GM23338 (cell line): ENCODE data around the gene ZNF254. TPM values are rescaled to one million over a fixed set of nuclear protein-coding genes. Genes with fewer than 3 reads are reported as not detected.

Experiments
- ATAC-seq: fragments of 200-7000 bp; cut with Tn5 transposase; 3 replicates; pipeline ENCODE4 v1.9.1; 2020
- DNase-seq: peaks from one replicate; pipeline ENCODE4 v3.0.0-alpha.2; 2015; ENCODE audit warnings: low spot score
- H2AFZ ChIP-seq: fragments of 200-600 bp; sonication (generic); 2 replicates; pipeline ENCODE4 v1.8.0; 2016; ENCODE audit warnings: antibody characterized with exemption, mild to moderate bottlenecking, moderate library complexity
- H3F3A ChIP-seq: fragments of 200-600 bp; sonication (generic); replicated peaks from 2 replicates; pipeline ENCODE4 v1.8.0; 2017; ENCODE audit warnings: antibody characterized with exemption, mixed run types, low read depth
- H3K27ac ChIP-seq: fragments of 200-600 bp; sonication (generic); 2 replicates; pipeline ENCODE4 v1.6.1; 2016; ENCODE audit warnings: low read depth
- H3K27me3 ChIP-seq: fragments of 200-600 bp; sonication (generic); 2 replicates; pipeline ENCODE4 v1.8.0; 2016; ENCODE audit warnings: mild to moderate bottlenecking, mixed run types, moderate library complexity; ENCODE audit not compliant: insufficient read depth
- H3K36me3 ChIP-seq: fragments of 200-600 bp; sonication (generic); 2 replicates; pipeline ENCODE4 v1.8.0; 2016; ENCODE audit warnings: mild to moderate bottlenecking; ENCODE audit not compliant: insufficient read depth
- H3K4me1 ChIP-seq: fragments of 200-600 bp; sonication (generic); 2 replicates; pipeline ENCODE4 v1.8.0; 2016; ENCODE audit warnings: mild to moderate bottlenecking, moderate library complexity; ENCODE audit not compliant: insufficient read depth
- H3K4me2 ChIP-seq: fragments of 200-600 bp; sonication (generic); 2 replicates; pipeline ENCODE4 v1.7.1; 2017; ENCODE audit warnings: mixed run types
- H3K4me3 ChIP-seq: fragments of 200-600 bp; sonication (generic); 2 replicates; pipeline ENCODE4 v1.6.1; 2016; ENCODE audit warnings: mixed run types
- H3K79me2 ChIP-seq: fragments of 200-600 bp; sonication (generic); replicated peaks from 2 replicates; pipeline ENCODE4 v1.8.0; 2017; ENCODE audit warnings: mild to moderate bottlenecking; ENCODE audit not compliant: insufficient read depth
- H3K9me2 ChIP-seq: fragments of 200-600 bp; sonication (generic); 2 replicates; pipeline ENCODE4 v1.8.0; 2017; ENCODE audit not compliant: insufficient read depth
- H4K20me1 ChIP-seq: fragments of 200-600 bp; sonication (generic); replicated peaks from 2 replicates; pipeline ENCODE4 v1.8.0; 2017; ENCODE audit warnings: mild to moderate bottlenecking; ENCODE audit not compliant: insufficient read depth
- H3K27ac Mint-ChIP-seq: 2 replicates; pipeline ENCODE4 v1.8.0; 2020; ENCODE audit warnings: inconsistent platforms, mild to moderate bottlenecking, moderate library complexity, mixed read lengths
- H3K27me3 Mint-ChIP-seq: 3 replicates; pipeline ENCODE4 v1.8.0; 2022; ENCODE audit warnings: low read depth, mild to moderate bottlenecking, moderate library complexity, mixed read lengths, inconsistent platforms; ENCODE audit not compliant: insufficient read depth, poor library complexity
- H3K36me3 Mint-ChIP-seq: 3 replicates; pipeline ENCODE4 v1.8.0; 2021; ENCODE audit warnings: low read depth, mild to moderate bottlenecking, inconsistent platforms, moderate library complexity, mixed read lengths
- H3K4me1 Mint-ChIP-seq: 3 replicates; pipeline ENCODE4 v1.8.0; 2020; ENCODE audit warnings: mild to moderate bottlenecking, inconsistent platforms, mixed read lengths
- H3K4me3 Mint-ChIP-seq: 3 replicates; pipeline ENCODE4 v1.8.0; 2021; ENCODE audit warnings: moderate library complexity, mild to moderate bottlenecking, inconsistent platforms, mixed read lengths
- H3K9me3 Mint-ChIP-seq: 3 replicates; pipeline ENCODE4 v1.8.0; 2020; ENCODE audit warnings: moderate library complexity, mild to moderate bottlenecking, inconsistent platforms, mixed read lengths
- CTCF ChIP-seq, 2 experiments: fragments of 200-600 bp in 1 of 2; sonication (generic) in 1 of 2; conservative IDR thresholded peaks; 2 replicates each; pipeline versions ENCODE4 v1.5.1 to v1.6.1; 2016 to 2017; ENCODE audit warnings: antibody characterized with exemption in 2 of 2, low read depth in 2 of 2, mild to moderate bottlenecking in 2 of 2, moderate library complexity in 1 of 2
- ETS1 ChIP-seq: IDR thresholded peaks from 2 replicates; pipeline ENCODE4 v1.6.1; 2016; ENCODE audit warnings: antibody characterized with exemption
- EZH2phosphoT487 ChIP-seq: fragments of 200-600 bp; sonication (generic); IDR thresholded peaks from one replicate; pipeline ENCODE4 v1.8.1; 2018; ENCODE audit warnings: antibody characterized with exemption; ENCODE audit not compliant: unreplicated experiment
- JUNB ChIP-seq: IDR thresholded peaks from one replicate; pipeline ENCODE4 v1.6.1; 2016; ENCODE audit warnings: antibody characterized with exemption; ENCODE audit not compliant: unreplicated experiment
- NANOG ChIP-seq: IDR thresholded peaks from 2 replicates; pipeline ENCODE4 v1.6.1; 2016; ENCODE audit warnings: antibody characterized with exemption, borderline replicate concordance
- POLR2AphosphoS5 ChIP-seq: IDR thresholded peaks from 2 replicates; pipeline ENCODE4 v1.6.1; 2016; ENCODE audit warnings: antibody characterized with exemption, low read depth
- REST ChIP-seq: IDR thresholded peaks from one replicate; pipeline ENCODE4 v1.6.1; 2018; ENCODE audit warnings: antibody characterized with exemption; ENCODE audit not compliant: unreplicated experiment
- STAT1 ChIP-seq: IDR thresholded peaks from one replicate; pipeline ENCODE4 v1.6.1; 2016; ENCODE audit warnings: antibody characterized with exemption; ENCODE audit not compliant: unreplicated experiment
- ZNF462 ChIP-seq: fragments of 250-450 bp; sonication (Bioruptor Pico); IDR thresholded peaks from 2 replicates; pipeline ENCODE4 v1.5.0; 2020; ENCODE audit warnings: mild to moderate bottlenecking, moderate library complexity
- polyA plus RNA-seq: library from polyadenylated mRNA; unstranded; fragments of >200 nt; fragmentation: Nextera tagmentation; extraction: Ambion mirVana; gene quantifications from 2 replicates; pipeline ENCODE4 v1.2.1, GENCODE V29; 2016
- total RNA-seq: library from RNA; depleted of rRNA; stranded (reverse); fragments of >200 nt; shearing (Covaris generic); gene quantifications from 2 replicates; pipeline ENCODE4 v1.2.3, GENCODE V29; 2014

Gene ZNF254
- total and polyA plus RNA-seq, 2 experiments from 2014 or later = 13.1 to 45.6 TPM

GRCh38 chr19:24054044-24054935 is 32.7 kb upstream of the ZNF254 start:
- H4K20me1 ChIP-seq = peaks cover 19% of the 10 kb centered on the region; the same call in 1 of the 2 replicates
- no peak overlapping the region for H2AFZ ChIP-seq
- no peak overlapping the region for H3K27ac ChIP-seq
- H3K27me3 ChIP-seq = no peaks in the 10 kb centered on the region
- peaks cover 49% of the 10 kb centered on the region for H3K36me3 ChIP-seq
- Mint-ChIP-seq H3K36me3 (peaks cover 89% of the 10 kb centered on the region), H3K4me1 (no peaks in the 10 kb centered on the region), H3K27me3 (peaks cover under 1% of the 10 kb centered on the region), H3K4me3 (no peak overlapping the region), H3K27ac (no peak overlapping the region), H3K9me3 (no peaks in the 10 kb centered on the region)
- no peak overlapping the region for H3K4me3 ChIP-seq
- no peak for TF ChIP-seq POLR2AphosphoS5
- TF ChIP-seq CTCF (conservative IDR thresholded peaks at IDR 0.05; ENCODE audit: low read depth in 2 of 2) = no peak
- TF ChIP-seq NANOG = no peak
- TF ChIP-seq ETS1 = no peak
- TF ChIP-seq ZNF462 (CRISPR knock-in tag) = no peak
- TF ChIP-seq JUNB = no peak
- no peak for TF ChIP-seq EZH2phosphoT487
- no peak for TF ChIP-seq STAT1
- no peak for TF ChIP-seq REST
- peaks cover 4% of the 10 kb centered on the region; the same call in 1 of the 2 replicates for H3K79me2 ChIP-seq
- ATAC-seq = no peak
- no peaks in the 10 kb centered on the region for H3F3A ChIP-seq
- H3K4me1 ChIP-seq = no peaks in the 10 kb centered on the region
- H3K9me2 ChIP-seq = no peaks in the 10 kb centered on the region
- no peak overlapping the region for H3K4me2 ChIP-seq
- DNase-seq = no peak
